HL-60 (cell line): Measurements from ENCODE around the gene ITPR3.

Experiments
- microRNA-seq: library from miRNA; unstranded; fragments of <30 nt; microRNA quantifications from one replicate; pipeline ENCODE4, GENCODE V29; 2018

Gene ITPR3

Small RNA genes lying within 50 kb of the gene (microRNA-seq; reads per million reads assigned to microRNA genes)
- gene MIR3934 = 36.2 reads per million, percentile 54 among the genes with 10 or more reads in this experiment
